PC-9 (cell line): ENCODE data around the gene PI3.

Experiments used
- CTCF ChIP-seq: fragments of 200-600 bp; sonication (generic); conservative IDR thresholded peaks from 2 replicates; pipeline ENCODE4 v1.6.1; 2017; ENCODE audit warnings: mixed run types, antibody characterized with exemption, mild to moderate bottlenecking, moderate library complexity
- EZH2 ChIP-seq: fragments of 200-600 bp; sonication (generic); IDR thresholded peaks from 2 replicates; pipeline ENCODE4 v1.8.0; 2017; ENCODE audit warnings: antibody characterized with exemption, low read depth

- TF ChIP-seq CTCF (no peak), EZH2 (no peak)
Observed at GRCh38 chr20:45154183-45154582, 20.5 kb upstream of the PI3 start.
